Activated CD8-positive, alpha-beta memory T cell treated with anti-CD3 and anti-CD28 coated beads, Interleukin-2, amount 50 U/mL, for 48 hours (primary cell): ENCODE results near the gene RAB3GAP1.
"Not testable (repeated sequence)": the region's sequence is repeated elsewhere in the genome, so short reads cannot be mapped to it uniquely, and the experiment has no call there.

Experiments used
- DNase-seq: peaks from one replicate; pipeline ENCODE4 v3.0.0-alpha.2; 2020

RAB3GAP1 gene

DNA sequence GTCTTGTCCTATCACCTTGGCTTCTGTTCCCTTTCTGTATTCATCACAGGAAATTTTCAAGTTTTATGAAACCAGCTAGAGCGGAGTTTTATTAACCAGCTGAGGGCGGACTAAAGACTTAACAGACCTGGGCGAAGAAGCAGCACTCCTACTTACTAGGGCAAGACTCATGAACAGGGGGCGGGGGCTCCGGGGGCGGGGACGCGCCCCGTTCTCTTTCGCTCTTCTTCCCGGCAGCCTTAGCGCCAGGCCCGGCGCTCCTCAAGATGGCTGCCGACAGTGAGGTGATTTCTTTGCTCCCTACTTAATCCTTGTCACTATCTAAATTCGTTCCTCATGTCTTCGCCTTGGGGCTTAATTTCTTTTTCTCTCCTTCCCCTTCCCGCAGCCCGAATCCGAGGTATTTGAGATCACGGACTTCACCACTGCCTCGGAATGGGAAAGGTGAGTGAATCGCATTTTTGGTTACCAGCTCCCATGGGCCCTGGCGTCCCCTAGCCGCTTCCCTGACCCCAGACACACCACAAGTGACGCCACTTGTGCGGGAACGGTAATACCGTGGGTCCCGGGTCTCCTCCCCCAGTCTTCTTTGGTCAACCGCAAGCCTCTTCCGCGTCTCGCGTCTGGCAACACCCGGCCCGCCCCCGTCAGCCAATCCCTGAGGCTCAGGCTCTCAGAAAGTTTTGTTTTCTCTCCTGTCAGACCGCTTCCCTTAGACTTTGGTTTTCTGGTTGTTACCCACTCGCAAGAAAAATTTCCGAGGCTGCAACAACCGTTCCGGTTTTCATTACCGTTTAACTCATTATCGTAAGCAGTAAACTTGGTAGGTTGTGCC lies at the start of gene RAB3GAP1:
Gene RAB3GAP1, plus strand, starts transcription at position 251 of the 835 bp plus-strand sequence. Its CDS starts 16 bp downstream, at position 267.
- DNase-seq = peak; percentile 93

DNA sequence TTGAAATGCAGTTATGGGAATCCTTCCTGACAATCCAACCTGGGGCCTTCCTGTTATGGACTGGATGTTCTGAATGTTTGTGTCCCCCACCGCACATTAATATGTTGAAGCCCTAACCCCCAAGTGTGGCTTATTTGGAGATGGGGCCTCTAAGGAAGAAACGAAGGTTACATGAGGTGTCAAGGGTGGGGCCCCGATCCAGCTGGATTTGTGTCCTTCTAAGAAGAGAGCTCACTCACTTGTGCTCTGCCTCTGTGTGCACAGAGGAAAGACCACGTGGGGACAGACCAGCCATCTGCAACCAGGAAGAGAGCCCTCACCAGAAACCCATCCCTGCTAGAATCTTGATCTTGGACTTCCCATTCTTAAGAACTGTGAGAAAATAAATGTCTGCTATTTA lies 49.3 kb upstream of the RAB3GAP1 start:
- no peak for DNase-seq

- peak; percentile 87 for DNase-seq
These were observed 47.9 kb upstream of the RAB3GAP1 start for GRCh38 chr2:135004005-135004746.

DNA sequence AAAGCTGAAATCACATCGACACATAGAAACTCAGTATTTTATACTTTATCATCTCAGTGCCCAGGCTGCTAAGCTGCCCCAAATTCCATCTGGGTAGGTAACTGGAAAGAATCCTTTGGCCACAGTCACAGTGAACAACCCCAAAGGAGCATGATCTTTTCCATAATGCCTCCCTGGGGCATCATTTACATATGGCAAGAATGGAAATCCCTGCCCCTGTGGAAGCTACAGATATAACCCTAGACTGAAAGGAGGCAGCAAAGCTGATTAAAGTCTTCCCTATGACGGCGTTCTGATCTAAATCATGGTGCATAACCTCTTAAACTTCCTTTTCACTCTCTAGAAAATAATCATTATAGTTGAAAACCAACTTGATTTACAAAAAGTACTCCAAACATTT lies 46.3 kb upstream of the RAB3GAP1 start:
- DNase-seq = no peak

GRCh38 chr2:135009339-135009738 lies 42.8 kb upstream of the RAB3GAP1 start:
- no peak for DNase-seq

- DNase-seq = no peak
These were observed 41.7 kb upstream of the RAB3GAP1 start for GRCh38 chr2:135010200-135010942.

- no peak for DNase-seq
These were observed 40.5 kb upstream of the RAB3GAP1 start for GRCh38 chr2:135011633-135012032.

- DNase-seq = no peak
These were observed 30.5 kb upstream of the RAB3GAP1 start for GRCh38 chr2:135021618-135022017.

- DNase-seq = no peak
These were observed 28.9 kb upstream of the RAB3GAP1 start for GRCh38 chr2:135022952-135023880.

- no peak for DNase-seq
These were observed 28.1 kb upstream of the RAB3GAP1 start for GRCh38 chr2:135023886-135024485.

DNA sequence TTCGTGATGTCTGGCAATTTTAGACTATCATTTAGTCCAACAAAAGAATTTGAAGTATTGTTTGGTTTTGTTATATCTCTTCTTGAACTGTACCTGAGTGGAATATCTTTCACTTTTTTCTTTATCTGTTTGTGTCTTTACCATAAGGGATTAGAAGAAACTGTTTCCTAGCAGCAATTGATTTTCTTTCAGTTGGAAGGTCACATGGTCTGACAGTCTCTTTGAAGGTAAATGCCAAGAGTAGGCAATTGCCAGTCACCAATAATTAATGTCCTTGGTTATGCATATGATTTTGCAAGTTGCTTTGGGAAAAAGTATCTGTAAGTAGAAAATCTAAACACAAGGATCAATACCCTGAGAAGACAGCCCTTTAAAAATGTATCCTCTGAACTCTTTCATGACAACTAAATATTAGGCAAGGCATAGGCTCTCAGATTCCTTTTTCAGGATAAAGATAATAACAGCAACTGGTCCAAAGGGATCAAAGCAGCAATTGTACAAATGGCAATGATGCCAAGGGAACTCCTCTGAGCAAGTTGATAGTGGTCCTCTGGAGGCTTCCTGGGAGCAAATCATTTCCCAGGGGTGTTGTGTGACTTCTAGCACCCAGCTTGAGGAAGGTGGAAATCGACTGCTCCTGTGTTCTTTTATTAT lies 22.5 kb upstream of the RAB3GAP1 start:
- no peak for DNase-seq

DNA sequence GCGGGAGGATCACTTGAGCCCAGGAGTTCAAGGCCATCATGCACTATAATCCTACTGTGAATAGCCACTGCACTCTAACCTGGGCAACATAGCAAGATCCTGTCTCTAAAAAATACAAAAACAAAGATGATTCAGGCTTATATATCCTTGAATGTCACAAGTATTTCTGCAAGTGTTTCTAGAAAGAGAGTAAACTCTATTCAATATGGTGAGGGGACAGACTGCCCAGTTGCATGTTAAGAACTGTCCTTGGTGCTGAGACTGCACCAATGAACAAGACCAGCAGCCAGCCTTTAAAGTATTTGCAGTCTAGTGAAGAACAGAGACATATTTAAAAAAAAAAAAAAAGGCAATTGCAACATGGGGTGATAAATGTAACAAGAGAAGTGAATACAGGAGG lies 21.3 kb upstream of the RAB3GAP1 start:
- no peak for DNase-seq

GRCh38 chr2:135033216-135033615 lies 18.9 kb upstream of the RAB3GAP1 start:
- DNase-seq = not testable (repeated sequence)

- DNase-seq = no peak
These were observed 14.3 kb upstream of the RAB3GAP1 start for GRCh38 chr2:135037831-135038230.

DNA sequence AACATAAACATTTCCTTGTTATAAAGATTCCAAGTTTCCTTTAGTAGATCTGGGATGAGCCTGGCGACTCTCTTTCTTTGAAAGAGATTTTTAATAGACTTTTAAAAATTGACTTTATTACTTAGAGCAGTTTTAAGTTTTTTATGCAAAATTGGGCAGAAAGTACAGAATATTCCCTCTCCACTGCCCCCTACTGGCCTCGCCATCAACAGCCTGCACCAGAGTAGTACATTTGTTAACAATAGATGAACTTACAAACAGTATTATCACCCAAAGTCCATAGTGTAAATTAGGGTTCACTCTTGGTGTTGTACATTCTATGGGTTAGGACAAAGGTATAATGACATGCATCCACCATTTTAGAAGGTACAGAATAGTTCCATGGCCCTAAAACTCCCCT lies 8.7 kb upstream of the RAB3GAP1 start:
- peak; percentile 62 for DNase-seq

DNA sequence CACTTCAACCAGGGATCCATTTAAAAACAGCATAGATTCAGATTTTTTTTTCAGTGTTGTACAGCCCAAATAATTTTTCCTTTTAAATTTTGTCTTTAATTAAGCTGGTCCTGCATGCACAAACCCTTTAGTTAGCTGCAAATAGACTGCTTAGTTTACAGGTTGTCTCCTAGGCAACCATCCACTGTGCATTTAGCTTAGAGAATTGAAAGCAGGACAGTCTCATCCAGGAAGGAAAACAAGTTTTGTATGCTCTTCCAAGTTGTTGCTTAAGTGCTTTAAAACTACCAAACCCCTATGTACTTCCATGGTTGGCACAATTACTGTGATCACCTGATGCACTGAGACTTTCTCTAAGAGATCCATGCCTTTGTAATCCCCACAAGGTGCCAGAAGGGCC lies 4.8 kb upstream of the RAB3GAP1 start, which contains the start of gene MAP3K19:
Gene MAP3K19, minus strand, starts transcription at position 148 of the 400 bp plus-strand sequence. CDS start 22,800 bp downstream, outside the sequence.
- no peak for DNase-seq

DNA sequence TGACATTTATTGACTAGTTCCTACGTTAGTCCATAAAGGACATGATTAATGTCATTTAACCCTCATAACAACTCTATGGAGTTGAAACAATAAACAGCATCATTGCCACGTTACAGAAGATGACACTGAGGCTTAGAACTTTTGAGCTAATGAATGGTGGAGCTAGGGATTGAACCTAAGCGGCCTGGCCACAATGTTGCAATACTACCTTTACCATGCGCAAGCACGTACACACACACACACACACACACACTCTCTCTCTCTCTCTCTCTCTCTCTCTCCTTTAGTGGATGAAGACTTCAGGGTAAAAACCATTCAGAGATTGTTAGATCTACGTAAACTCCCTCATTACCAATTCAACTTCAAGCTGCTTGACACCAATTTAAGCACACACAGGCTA lies 4.0 kb upstream of the RAB3GAP1 start:
- no peak for DNase-seq

GRCh38 chr2:135050132-135050531 lies 2.0 kb upstream of the RAB3GAP1 start:
- no peak for DNase-seq

- DNase-seq = no peak
These were observed 1.4 kb upstream of the RAB3GAP1 start for GRCh38 chr2:135050684-135051083.

DNA sequence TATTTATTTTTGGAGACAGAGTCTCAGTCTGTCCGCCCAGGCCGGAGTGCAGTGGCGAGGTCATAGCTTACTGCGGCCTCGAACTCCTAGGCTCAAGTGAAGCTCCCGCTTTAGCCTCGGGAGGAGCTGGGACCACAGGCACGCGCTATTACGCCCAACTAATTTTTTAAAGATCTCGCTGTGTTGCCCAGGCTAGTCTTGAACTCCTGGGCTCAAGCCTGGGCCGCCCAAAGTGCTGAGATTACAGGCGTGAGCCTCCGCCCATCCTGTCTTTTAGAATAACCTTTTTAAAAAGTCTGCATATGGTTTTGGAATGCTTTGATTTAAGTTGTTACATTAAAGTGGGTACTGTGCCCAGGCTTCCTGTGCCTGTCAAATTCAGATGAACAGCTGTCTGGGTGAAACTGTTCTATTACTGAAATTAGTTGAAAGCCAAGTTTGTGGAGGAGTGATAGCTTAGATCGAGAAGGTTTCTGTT lies 944 bp downstream of the RAB3GAP1 start:
- DNase-seq = peak; percentile 61
